Liver (tissue), 3 donors: ENCODE measurements around the gene TP73.

ENCODE experiments used
- SP1 ChIP-seq: IDR thresholded peaks from 2 replicates; pipeline ENCODE4 v1.6.1; 2018; ENCODE audit warnings: antibody characterized with exemption, mild to moderate bottlenecking
- TAF1 ChIP-seq: conservative IDR thresholded peaks from 2 replicates; pipeline ENCODE4 v1.6.1; 2016; ENCODE audit warnings: antibody characterized with exemption, mild to moderate bottlenecking
- TF ChIP-seq, protein P1 (sequence below): fragments of 150-350 bp; IDR thresholded peaks from 2 replicates; pipeline ENCODE4 v1.5.1; 2017; ENCODE audit warnings: improper control_type of control experiment, low read depth, low read length; ENCODE audit not compliant: missing input control
- TF ChIP-seq, protein P2 (sequence below): IDR thresholded peaks from 2 replicates; pipeline ENCODE4 v1.6.1; 2016; ENCODE audit warnings: antibody characterized with exemption
- donor health status: healthy.
- donor health status: healthy.

DNA sequence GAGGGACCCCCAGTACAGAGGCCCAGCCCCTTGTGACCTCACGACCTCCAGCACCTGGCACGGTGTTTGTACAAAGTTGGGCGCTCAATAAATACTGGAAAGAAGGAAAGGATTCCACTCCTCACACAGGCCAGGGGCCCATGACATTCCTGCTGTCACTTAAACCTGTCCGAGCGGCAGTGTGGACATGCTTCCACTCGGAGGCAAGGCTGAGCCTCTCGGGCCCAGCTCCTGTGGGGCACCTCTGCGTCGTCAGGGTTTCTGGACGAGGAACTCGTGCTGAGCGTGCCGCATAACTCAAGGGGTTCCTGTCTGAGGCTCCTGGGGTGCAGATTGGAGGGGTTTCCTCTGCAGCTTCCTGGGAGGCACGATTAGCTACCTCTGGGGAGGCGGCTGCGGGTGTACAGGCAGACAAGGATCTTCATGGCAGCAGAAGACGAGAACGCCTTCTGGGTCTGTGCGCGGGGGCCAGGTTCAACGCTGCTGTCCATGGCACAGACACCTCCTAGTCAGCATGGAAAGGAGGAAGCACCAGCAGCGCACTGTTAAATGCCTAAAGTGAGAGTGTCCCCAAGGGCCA lies 116.6 kb downstream of the TP73 start:
- TF ChIP-seq, protein P1, sequence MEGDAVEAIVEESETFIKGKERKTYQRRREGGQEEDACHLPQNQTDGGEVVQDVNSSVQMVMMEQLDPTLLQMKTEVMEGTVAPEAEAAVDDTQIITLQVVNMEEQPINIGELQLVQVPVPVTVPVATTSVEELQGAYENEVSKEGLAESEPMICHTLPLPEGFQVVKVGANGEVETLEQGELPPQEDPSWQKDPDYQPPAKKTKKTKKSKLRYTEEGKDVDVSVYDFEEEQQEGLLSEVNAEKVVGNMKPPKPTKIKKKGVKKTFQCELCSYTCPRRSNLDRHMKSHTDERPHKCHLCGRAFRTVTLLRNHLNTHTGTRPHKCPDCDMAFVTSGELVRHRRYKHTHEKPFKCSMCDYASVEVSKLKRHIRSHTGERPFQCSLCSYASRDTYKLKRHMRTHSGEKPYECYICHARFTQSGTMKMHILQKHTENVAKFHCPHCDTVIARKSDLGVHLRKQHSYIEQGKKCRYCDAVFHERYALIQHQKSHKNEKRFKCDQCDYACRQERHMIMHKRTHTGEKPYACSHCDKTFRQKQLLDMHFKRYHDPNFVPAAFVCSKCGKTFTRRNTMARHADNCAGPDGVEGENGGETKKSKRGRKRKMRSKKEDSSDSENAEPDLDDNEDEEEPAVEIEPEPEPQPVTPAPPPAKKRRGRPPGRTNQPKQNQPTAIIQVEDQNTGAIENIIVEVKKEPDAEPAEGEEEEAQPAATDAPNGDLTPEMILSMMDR: no peak
- TF ChIP-seq TAF1 (no peak), SP1 (no peak)
- TF ChIP-seq, protein P2, sequence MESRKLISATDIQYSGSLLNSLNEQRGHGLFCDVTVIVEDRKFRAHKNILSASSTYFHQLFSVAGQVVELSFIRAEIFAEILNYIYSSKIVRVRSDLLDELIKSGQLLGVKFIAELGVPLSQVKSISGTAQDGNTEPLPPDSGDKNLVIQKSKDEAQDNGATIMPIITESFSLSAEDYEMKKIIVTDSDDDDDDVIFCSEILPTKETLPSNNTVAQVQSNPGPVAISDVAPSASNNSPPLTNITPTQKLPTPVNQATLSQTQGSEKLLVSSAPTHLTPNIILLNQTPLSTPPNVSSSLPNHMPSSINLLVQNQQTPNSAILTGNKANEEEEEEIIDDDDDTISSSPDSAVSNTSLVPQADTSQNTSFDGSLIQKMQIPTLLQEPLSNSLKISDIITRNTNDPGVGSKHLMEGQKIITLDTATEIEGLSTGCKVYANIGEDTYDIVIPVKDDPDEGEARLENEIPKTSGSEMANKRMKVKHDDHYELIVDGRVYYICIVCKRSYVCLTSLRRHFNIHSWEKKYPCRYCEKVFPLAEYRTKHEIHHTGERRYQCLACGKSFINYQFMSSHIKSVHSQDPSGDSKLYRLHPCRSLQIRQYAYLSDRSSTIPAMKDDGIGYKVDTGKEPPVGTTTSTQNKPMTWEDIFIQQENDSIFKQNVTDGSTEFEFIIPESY: no peak
